ENCODE results near the gene EXOC6.

EXOC6 gene

DNA sequence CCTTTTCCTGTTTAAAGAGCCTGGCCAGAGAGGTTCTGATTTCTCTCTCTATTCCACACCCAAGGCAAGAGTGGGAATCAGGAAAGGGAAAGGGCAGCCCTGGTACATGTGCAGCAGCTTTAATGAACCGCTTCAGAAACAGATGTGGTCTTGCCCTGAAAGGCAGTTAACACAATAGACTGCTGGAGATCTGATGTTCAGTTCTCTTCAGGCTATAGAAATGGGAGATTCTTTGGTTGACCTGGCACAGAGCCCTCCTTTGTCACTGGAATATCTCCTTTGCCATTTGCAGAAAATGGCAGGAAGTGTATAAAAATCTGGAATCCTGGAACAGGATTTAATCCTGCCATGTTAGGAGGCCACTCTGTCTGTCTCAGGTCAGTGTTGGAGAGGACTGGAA, 36.3 kb upstream of the EXOC6 start:
- DNase-seq (ENCODE audit: low spot score) = no peak
- TF ChIP-seq, protein P1, sequence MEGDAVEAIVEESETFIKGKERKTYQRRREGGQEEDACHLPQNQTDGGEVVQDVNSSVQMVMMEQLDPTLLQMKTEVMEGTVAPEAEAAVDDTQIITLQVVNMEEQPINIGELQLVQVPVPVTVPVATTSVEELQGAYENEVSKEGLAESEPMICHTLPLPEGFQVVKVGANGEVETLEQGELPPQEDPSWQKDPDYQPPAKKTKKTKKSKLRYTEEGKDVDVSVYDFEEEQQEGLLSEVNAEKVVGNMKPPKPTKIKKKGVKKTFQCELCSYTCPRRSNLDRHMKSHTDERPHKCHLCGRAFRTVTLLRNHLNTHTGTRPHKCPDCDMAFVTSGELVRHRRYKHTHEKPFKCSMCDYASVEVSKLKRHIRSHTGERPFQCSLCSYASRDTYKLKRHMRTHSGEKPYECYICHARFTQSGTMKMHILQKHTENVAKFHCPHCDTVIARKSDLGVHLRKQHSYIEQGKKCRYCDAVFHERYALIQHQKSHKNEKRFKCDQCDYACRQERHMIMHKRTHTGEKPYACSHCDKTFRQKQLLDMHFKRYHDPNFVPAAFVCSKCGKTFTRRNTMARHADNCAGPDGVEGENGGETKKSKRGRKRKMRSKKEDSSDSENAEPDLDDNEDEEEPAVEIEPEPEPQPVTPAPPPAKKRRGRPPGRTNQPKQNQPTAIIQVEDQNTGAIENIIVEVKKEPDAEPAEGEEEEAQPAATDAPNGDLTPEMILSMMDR (IDR thresholded peaks at IDR 0.05; ENCODE audit: extremely low read depth, missing control alignments) = no peak

DNA sequence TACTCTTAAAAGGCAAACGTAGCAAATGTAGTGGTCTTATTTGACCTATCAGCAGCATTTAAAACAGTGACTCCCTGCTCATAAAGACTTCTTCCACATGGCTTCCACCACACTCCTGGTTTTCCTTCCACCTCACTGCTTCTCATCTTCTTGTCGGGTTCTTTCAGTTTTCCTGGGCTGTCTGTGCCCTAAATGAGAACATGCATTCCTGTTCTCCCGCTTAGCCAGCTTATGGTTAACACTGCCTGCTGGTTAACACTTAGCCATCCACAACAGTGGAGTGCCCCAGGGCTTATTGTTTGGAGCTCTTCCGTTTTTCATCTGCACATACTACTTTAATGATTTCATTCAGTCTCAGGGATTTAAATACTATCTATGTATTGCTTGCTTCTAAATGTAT, 34.3 kb upstream of the EXOC6 start:
- no peak for DNase-seq (ENCODE audit: low spot score)
- TF ChIP-seq, protein P1 (IDR thresholded peaks at IDR 0.05; ENCODE audit: extremely low read depth, missing control alignments) = no peak

DNA sequence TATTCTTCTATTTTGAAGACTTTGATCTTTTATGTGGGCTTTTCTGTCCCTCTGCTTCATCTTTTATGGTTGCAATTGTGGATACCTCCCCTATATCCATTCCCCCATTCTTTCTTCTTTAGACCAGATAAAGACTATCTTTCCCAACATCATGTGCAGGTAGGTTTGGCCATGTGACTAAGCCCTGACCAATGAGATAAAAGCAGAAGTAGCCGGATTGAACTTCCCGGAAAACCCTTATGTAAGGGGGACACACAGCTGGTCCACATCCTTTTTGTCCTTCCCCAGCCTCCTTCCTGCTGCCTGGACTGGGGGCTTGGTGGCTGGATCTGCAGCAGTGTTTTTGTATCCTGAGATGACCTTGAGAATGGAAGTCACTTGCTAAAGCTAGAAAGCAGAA, 33.5 kb upstream of the EXOC6 start:
- TF ChIP-seq, protein P1 (IDR thresholded peaks at IDR 0.05; ENCODE audit: extremely low read depth, missing control alignments) = no peak
- DNase-seq (ENCODE audit: low spot score) = no peak

DNA sequence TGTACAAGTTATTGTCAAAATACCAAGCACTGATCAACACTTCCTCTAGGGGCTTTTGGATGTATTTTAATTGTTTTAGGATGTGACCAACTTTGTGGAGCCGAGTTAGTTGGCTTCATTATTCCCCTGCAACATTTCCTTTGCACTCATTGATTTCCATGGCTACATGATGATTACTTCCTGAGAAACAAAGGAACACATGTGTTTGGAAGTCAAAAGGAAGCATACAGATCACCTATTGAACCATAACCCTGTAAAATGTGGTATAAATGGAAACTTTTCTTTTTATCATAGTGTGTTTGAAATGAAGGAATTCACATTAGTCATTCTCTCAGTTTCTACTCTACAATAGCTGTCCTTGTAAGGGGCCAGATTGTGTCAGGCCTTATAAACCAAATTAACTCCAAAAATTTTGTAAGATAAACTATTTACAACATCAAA, 32.2 kb upstream of the EXOC6 start:
- TF ChIP-seq, protein P1 (IDR thresholded peaks at IDR 0.05; ENCODE audit: extremely low read depth, missing control alignments) = no peak
- no peak for DNase-seq (ENCODE audit: low spot score)

DNA sequence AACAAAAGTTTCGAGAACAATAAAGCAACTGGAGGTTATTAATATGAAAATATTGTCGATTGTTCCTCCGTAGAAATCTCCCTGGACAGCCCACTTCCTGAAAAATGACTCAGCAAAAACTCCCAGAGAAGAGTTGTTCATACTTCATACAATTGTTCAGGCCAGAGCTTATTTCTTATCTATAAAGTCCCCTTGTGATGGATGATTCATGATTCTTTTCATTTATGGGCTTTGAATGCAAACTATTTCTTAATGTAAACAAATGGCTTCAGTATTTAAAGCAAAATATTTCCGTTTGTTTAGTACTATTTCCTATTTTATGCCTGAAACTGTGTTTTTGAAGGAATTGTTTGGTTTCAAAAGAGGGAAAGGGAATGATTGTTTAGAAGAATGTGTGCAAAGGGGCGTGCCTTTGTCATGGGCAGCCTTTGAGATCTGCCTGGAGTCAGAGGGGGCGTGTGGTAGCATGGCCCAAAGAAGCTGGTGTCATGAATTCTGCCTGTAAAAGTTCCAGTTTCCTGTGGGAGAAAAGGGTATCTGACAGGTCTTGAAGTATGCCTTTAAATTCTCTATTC, 26.2 kb upstream of the EXOC6 start:
- TF ChIP-seq, protein P1 (IDR thresholded peaks at IDR 0.05; ENCODE audit: extremely low read depth, missing control alignments) = no peak

DNA sequence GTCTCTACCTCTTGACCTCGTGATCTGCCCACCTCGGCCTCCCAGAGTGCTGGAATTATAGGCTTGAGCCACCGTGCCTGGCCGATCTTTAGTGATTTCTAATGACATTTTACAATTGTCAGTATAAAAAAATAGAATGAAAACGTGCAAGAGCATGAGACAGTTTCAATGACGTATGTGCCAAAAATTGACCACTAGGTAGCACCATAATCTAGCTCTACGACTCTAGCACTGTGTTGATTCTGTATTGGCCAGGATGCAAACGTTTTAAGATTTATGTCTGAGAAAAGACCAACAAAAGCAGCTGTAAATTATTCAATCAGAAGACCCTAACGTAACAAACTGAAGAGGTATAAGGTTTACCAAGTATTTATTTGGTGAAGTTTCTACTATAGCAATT, 25.4 kb upstream of the EXOC6 start:
- TF ChIP-seq, protein P1 (IDR thresholded peaks at IDR 0.05; ENCODE audit: extremely low read depth, missing control alignments) = no peak
- DNase-seq (ENCODE audit: low spot score) = no peak

More for the DNA sequence above, 26.2 kb upstream of the EXOC6 start:
- DNase-seq (ENCODE audit: low spot score) = peak; percentile 17

DNA sequence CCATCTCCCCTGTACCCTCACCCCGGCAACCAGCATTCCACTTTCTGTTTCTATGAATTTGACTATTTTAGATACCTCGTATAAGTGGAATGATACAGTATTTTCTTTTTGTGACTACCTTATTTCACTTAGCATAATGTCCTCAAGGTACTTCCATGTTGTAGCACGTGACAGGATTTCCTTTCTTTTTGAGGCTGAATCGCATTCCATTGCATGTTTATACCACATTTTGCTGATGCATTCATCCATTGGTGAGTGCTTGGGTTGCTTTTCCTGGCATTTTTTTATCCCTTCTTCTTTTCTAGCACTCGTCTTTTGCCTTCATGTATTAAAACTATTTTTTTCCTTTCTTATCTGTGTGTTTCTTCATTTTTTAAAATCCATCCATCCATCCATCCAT, 22.3 kb upstream of the EXOC6 start:
- DNase-seq (ENCODE audit: low spot score) = no peak
- TF ChIP-seq, protein P1 (IDR thresholded peaks at IDR 0.05; ENCODE audit: extremely low read depth, missing control alignments) = no peak
